NCI-H1048 (cell line): ENCODE data around the gene TMPRSS13.
A peak's percentile ranks its signal among the peaks of the same experiment; 100 is the strongest.

Experiments used
- DNase-seq: peaks from one replicate; lab custom pipeline; 2025; lab: John Stamatoyannopoulos, UW

TMPRSS13 gene

DNA sequence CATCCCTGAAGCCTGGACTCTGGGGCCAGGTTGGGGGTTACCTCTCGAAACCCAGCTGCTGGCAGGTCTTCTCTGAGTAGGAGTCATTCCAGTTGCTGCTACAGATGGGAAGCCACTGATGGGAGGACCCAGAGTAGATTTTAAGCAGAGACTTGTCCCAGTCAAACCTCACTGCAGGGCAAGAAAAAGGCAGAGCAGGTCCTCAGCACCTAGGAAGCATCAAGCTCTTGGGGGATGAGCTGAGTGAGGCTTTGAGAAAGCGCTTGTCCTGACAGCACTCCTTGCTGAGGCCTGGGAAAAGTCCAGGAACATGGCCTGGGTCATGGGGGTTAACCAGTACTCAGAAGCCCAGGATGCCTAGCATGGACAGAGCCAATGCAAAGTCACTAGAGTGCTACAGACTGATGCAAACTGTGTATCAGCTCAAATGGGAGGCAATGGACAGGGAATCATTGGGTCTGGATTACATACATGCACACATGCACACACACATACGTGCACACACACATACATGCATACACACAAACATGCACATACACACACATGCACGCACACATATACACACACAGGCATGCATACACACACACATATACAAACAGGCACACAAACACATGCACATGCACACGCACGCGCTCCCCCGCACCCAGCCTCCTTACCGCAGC is 15.3 kb downstream of the TMPRSS13 start:
- no peak for DNase-seq

DNA sequence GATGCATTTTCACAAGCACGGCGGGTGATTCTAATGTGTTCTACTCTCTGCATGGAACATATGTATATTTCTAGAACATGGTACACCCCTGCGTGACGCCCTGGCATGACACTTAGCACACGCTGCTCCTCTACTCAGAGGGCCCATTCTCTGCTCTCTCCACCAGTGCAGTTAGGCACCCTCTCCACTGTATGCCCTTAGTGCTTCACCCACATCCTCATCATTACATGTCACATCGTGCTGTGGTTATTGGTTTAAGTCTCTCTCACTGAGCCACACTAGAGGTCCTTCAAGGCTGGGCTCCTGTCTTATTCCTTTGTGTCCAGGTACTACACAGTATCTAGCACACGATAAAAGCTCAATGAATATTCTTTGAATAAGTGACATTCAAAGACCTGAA is 16.7 kb downstream of the TMPRSS13 start:
- DNase-seq, result no peak

DNA sequence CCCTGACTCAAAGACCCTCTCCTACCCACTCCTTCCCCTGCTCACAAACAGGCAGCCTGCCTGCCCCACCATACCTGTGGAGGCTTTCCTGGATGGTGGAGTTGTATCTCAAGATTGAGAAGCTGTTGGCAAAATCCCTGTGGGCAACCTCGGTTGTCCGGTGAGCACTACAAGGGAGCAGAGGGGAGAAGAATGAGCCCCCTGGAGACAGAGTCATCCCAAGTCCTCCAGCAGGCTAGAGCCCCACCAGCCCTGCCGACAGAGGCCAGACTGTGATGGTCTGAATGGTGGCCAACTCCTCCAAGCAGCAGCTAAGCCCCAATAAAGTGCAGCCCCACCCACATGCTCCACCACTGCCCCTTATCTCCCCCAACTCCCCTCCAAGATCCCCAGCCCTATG is 17.5 kb downstream of the TMPRSS13 start:
- DNase-seq, result no peak

DNA sequence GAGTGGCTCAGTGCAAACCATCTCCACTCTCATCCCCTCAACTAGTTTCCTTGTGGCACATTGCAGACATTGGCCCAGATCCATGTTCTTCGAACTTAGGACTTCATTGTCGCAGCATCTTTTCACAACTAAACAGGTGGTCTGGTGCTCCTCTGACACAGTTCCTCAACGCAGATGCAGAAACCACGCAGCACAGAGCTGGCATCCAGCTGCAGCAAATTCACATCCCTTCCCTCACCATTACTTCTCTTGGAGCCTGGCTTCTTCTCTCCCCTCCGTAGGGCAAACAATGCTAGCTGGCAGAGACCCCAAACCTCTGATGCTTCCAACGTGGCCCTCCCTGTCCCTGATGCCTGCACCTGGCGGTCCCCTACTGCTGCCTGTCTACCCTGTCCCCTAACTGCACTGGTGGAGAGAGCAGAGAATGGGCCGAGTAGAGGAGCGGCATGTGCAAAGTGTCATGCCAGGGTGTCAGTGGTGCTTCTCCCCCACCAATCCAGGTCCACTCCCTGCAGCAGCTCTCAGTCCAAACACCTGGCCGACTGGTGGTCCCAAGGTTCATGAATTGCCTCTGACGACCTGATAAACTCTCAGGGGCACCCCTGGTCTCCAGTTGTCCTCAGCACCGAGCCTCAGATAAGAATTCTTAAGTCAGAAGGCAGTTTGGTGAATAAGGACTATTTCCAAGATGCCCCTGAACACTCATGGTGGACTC is 18.1 kb downstream of the TMPRSS13 start:
- DNase-seq, result no peak

DNA sequence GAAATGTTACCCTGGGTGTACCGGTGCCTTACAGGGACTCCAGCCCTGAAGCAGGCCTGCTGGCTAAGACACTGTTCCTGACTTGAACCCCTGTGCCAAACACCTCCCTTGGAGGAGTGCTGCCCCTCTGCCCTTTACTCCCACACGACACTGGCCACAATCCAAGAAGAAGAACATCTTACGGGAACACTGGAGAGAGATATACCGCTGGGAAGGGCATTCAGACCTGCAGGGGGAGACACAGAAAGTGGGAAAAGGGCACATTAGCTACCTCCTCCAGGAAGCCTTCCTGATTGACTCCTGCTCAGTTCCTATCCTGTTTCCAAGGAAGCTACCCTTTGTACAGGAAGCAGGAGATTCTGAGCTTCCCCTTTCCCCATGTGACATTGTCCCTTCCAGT is 18.7 kb downstream of the TMPRSS13 start:
- no peak for DNase-seq

DNA sequence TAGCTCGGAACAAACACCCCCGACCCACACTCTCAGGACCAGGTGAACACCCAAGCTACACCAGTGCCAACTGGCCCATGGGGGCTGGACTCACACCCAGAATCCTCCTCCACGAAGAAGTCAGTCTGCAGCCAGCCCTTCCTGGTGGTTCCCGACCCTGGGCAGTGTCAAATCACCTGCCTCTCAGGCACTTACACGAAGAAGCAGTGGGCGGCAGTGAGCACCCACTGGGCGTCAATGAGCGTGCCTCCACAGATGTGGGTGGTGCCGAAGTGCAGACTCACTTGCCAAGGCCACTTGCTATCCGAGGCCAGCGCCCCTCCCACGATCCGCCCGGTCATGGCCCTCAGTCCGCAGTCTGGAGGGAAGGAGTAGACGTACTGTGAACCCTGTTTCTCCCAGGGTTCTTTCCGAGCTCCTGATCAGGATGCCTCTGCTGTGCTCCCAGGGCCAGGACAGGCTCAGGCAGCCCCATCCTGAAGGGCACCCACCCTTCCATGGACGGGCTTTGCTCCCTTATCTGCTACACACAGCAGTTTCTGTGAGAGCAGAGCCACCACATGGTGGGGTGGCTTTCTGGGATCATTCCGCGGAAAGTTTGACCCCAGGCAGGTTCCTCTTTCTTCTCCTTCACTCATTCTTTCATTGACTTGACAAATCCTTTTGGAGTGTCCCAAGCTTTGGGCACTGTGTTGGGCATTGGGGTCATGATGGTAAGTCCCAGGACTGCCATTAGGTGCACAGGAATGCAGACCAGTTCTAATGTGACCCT is 19.4 kb downstream of the TMPRSS13 start:
- DNase-seq, result no peak

DNA sequence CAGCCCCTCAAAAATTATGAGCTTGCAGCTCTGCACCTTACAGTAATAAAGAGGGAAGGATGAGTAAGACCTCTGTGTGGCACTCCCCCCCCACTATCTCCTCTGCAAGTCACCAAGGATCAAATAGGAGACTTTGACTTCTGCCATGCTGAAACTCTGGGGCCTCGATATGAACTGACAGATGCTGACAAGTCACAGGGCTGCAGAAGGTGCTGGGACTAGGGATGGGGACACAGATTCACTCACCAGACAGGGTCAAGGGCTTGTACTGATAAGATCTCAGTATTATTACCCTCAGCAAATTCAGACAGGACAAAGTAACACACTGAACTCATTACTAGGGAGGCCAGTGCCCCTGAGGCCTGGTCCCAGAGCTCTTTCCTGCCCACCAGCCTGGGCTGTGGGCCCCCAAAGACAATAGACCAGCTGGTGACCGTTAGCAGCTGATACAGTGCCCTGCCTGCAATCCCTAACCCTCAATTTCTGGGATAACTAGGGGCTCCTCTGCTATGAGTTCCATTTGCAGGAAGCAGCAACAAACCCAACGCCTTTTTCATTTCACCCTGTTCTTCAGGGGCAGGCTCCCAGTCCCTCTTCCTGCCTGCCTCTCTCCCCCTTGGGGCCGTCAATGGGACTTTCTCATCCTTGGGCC is 20.1 kb downstream of the TMPRSS13 start:
- DNase-seq, result no peak

DNA sequence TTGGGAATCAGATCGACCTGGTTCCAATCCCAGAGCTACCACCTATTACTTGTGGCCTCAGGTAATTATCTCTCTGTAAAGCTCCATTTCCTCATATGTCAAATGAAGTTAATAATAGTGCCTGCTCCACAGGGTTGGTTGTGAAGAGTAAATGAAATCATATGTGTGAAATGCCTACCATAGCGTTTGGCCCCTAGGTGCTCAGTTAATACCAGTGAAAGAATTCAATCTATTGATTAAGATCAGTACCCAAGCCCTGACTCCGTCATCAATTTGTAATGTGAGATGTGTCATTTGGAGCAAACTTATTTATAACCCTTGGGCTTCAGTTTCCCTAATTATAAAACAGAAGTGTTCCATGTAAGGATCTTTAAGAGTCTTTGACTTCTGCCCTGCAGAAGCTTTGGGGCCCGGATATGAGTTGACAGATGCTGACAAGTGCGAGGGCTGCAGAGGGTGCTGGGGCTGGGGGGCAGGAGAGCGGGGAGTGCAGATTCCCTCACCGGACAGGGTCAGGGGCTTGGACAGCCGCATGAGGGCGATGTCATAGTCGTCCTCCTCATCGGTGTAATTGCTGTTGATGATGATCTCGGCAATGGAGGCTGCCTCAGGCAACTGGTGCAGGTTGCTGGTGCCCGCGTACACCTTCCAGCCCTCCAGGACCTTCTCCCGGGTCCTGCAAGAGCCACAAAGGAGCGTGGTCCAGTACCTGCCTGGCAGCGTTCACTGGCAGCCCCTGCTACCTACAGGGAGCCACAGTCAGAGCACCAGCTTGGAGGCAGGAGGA is 20.9 kb downstream of the TMPRSS13 start:
- no peak for DNase-seq

DNA sequence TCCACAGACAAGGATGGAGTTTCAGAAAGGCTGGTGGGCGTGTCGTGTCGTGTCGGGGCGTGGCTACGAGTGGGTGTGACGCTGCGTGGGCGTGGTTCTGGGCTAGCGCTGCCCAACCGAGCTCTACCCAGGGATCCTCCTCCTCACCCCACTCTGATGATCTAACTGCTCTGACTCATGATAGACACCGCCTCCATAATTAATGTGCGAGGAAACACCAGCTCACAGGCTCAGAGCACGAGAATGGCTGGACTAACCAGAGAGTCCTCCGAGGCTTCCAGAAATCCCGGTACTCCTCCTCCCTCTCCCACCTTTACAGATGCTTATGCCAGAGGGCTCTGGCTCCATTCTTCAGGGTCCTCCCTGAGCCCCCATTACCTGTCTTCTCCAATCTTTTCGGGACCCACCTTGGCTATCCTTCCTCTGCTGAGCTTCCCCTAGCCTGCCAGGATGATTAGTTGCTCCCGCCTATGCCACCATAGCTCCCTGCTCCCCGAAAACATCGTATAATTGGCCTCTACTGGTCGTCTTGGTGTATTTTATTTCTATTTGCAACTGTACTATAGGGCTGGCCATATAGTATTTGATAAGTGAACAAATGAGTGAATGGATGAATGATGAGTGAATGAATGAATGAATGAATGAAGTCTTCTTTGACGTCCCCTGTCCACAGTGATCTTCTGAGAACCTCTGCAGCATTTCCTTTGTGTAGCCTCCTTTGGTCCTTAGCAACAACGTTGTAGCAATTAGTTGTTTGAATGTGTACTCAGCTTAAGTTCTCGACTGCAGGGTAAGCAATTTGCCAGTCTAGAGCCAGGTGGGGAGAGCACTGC is 21.7 kb downstream of the TMPRSS13 start:
- peak; percentile 81 for DNase-seq

DNA sequence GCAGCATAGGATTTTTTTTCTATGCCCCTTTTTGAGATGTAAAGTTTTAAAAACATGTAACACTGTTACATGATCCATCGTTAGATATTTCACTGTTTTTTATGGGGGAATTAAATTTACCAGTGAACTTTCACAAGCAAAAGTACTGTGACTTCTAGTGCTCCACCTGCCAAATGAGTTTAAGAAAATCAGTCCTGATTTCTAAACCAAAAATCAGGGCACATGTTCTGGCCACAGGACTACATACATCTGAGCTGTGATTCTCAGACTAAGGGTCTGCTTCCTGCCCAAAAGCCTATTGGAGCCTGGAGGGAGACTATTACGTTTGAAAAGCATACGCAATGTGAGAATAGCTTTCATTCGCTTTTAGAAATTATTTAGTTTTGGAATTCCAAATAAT is 22.5 kb downstream of the TMPRSS13 start:
- DNase-seq, result no peak

DNA sequence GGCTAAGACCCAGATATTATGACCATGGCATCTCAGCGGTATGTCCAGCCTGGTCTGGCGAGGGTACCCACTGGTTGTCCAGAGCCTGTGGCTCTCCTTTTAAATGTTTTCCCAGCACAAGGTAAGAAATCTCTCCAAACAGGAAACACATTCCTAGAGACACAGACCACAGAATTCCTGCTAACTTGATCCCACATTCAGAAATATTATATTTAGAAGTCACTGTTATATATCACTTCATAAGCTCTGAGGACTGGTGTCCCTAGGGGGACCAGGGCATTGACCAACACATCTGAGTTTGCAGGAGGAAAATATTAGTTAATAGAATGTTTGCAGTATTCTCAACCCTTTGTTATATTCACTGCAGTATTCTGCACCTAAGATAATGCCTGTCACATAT is 23.1 kb downstream of the TMPRSS13 start:
- no peak for DNase-seq

DNA sequence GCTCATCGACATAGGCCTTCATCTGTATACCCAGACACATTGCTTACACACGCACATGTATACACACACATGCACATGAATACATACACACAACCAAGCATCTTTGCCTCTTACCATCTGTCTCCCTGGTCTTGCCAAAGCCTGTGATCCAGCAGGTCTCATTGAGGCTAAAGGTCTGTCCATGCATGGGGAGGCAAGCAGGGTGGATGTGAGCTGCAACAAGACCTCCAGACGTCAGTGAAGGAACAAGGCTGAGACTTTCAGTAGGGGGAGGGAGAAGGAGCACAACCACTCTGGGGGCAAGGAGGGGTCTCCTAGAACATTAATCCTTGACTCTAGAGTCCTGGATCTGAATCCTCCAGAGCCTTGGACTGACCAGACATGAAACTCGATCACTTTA is 23.7 kb downstream of the TMPRSS13 start:
- DNase-seq, result no peak

DNA sequence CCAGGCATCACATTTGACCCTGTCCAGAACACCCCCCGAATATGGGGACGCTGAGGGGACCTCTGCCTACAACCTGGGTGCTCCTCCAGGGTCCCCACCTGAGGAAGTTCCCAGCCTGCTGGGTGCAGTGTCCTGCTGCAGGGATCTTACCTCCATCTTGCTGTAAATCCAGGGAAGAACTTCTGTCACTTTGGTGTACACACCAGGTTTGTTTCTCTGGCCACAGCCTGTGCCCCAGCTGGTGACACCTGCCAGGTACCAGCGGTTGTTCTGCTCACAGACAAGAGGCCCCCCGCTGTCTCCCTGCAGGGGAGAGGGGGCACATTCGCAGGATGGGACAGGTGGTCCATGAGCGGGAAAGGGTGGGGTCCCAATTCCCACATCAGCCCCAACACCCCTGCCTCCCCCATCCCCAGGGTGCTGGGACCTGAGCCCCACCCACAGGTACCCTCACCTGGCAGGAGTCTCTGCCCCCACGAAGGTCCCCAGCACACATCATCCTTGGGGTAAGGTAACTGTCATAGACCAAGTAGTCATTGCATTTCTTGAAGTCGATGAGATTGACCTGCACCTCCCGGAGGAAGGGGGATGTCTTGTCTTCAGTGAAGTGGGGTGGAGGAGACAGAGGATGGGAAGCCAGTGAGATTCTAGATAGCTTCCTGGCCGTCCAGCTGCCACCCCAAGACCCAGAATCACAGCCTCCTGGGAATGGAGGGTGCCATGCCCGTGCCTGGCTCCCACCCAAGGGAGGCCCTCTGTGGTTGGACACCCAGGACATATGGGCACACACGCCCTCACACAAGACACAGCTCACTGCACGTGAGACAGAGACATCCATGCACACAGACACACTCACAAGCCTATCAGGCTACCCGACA is 25.5 kb downstream of the TMPRSS13 start:
- no peak for DNase-seq

DNA sequence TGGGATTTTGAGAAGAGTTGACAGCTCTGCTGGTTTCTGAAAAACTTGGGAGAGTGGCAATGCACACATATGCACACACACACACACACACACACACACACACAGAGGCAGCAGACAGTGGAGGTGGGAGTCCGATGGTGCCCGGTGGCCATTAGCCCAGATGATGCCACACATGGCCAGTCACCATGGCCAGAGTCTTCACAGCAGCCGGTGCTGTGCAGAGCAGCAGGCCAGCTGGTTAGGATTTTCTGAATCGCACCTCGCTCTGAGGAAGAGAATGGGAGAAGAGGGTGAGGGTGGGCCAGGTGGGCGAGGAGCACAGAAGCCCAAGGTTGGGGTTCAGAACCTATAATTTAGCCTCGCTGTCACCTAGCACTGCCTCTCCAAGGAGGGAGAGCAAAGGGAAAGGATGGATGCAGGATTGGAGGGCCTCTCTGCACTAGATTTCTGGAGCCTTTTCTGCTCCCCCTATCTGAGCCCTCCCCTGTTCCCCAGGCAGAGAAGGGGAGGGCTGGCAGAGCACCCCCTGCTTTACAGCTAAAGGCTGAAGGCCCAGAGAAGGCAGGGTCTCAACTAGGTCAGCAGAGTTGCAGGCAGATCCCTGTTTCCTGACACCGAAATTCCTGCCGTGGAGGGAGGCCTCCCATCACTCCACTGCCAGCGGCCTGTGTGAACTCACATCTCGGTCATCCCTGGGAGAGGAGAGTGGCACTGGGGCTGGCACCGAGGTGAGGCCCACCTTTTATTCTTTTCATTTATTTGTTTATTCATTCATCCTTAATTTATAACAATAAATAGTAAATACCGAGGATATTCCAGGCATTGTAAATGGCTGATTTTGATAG is 27.0 kb downstream of the TMPRSS13 start:
- no peak for DNase-seq

DNA sequence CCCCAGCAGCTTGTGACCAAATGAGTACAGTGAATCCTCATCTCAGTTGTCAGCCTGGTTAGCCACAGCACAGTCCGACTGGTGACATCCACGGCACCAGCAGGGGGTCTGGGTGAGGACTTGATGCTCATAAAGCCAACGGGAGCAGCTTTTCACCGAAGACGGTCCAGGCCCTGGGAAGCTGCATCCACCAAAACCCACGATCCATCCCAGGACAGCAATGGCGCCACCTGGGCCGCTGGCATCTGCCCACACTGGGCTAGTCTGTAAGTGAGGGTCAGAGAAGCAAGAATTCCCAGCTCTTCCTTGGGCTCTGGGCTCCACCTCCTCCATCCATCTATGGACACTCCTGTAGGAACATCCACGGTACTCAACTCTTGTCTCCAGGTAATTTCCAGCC is 27.6 kb downstream of the TMPRSS13 start:
- no peak for DNase-seq

DNA sequence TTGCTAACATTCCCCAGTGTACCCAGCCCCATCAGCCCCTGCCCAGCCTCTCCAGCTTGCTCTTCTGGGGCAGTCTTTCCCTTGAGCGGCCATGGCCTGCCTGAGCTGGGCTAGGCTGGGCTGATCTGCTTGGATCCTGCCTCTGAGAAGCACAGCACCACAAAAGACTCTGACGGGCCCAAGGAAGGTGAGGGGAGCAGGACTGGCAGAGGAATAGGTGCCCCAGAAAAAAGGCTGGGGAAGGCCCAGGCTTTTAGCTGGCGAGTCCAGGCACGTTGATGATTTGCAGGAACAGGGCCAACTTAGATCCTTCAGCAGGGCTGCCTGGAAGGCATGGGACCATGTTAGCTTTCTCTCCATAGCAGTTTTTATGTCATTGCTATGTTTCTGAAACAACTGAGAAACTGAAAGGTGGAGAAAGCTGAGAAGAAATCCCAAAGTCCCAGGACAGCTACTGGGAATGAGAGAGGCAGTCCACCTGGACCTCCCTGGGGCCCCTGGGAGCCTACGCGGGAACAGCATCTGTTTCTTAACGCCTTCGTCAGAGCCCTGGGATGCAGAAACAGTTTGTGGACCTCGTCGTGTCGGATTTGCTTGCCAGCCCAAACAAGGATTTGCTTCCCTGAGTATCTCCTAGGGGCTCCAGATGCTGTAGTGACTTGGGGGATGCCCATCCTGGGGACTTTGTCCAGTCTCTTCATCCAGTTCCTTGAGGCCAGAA is 28.3 kb downstream of the TMPRSS13 start:
- no peak for DNase-seq

DNA sequence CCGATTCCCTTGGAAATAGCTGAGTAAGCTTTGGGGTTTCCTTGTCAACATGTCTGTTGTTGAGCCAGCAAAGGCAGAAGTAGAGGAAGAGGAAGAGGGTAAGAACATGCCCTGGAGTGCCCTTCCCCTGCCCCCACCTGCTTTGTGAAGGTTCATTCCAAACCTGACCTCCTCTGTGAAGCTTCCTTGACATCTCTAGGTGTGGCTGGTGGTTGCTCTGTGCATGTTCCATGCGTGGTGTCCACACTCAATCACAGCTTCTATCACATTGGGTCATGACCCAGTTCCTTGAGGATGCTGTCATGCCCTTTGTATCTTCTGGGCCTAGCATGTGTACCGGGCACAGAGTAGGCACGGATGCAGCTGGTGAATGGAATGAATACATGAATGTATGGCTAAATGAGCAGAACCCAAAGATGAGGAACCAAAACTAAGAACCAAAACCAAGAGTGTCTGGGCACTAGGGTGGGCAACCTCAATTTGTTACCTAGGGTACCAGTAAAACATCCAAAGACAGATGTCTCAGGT is 29.0 kb downstream of the TMPRSS13 start:
- no peak for DNase-seq

DNA sequence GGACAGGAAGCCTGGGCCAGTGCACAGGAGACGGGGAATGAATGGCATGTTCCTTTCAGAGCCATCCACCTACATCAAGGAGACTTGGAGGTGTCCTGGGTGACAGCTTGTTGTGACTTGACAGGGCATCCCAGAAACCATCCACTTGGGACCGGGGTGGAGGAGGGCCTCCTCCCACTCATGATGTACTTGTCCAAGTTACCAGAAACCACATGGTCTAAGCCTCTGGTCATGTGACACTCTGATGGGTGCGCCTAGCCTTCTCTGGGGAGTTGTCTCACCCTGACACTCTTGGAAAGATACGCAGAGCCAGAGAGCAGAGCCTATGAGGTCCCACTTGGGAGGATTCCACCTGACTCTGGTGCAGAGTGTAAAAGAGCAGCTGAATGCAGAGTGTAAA is 31.1 kb downstream of the TMPRSS13 start:
- no peak for DNase-seq
